Measurements from ENCODE around the gene GRID1.
"Not testable (repeated sequence)": the region's sequence is repeated elsewhere in the genome, so short reads cannot be mapped to it uniquely, and the experiment has no call there.

The GRID1 gene

GRCh38 chr10:85888004-85888403 is 478.6 kb downstream of the GRID1 start:
- DNase-seq: no peak

- DNase-seq: no peak
Measured at GRCh38 chr10:85874208-85874607, 492.4 kb downstream of the GRID1 start.

GRCh38 chr10:85873063-85873462 is 493.5 kb downstream of the GRID1 start:
- no peak for DNase-seq

- DNase-seq: no peak
Measured at GRCh38 chr10:85868627-85869499, 497.7 kb downstream of the GRID1 start.

GRCh38 chr10:85864868-85865526 is 501.6 kb downstream of the GRID1 start:
- DNase-seq: no peak

- no peak for DNase-seq
Measured at GRCh38 chr10:85864173-85864549, 502.4 kb downstream of the GRID1 start.

GRCh38 chr10:85863301-85864172 is 503.1 kb downstream of the GRID1 start:
- no peak for DNase-seq

GRCh38 chr10:85862771-85863170 is 503.8 kb downstream of the GRID1 start:
- DNase-seq: no peak

- DNase-seq: no peak
Measured at GRCh38 chr10:85861513-85862197, 504.9 kb downstream of the GRID1 start.

GRCh38 chr10:85859859-85860258 is 506.7 kb downstream of the GRID1 start:
- DNase-seq: no peak

- no peak for DNase-seq
Measured at GRCh38 chr10:85858776-85859515, 507.6 kb downstream of the GRID1 start.

GRCh38 chr10:85857791-85858190 is 508.8 kb downstream of the GRID1 start:
- DNase-seq: no peak

- DNase-seq: no peak
Measured at GRCh38 chr10:85857305-85857704, 509.3 kb downstream of the GRID1 start.

- DNase-seq: no peak
Measured at GRCh38 chr10:85851934-85852333, 514.7 kb downstream of the GRID1 start.

GRCh38 chr10:85851325-85851724 is 515.3 kb downstream of the GRID1 start:
- DNase-seq: no peak

GRCh38 chr10:85850736-85851135 is 515.9 kb downstream of the GRID1 start:
- DNase-seq: no peak

- DNase-seq: no peak
Measured at GRCh38 chr10:85849315-85849714, 517.3 kb downstream of the GRID1 start.

GRCh38 chr10:85848756-85849155 is 517.8 kb downstream of the GRID1 start:
- no peak for DNase-seq

- DNase-seq: no peak
Measured at GRCh38 chr10:85847085-85847484, 519.5 kb downstream of the GRID1 start.

GRCh38 chr10:85838660-85839059 is 527.9 kb downstream of the GRID1 start:
- DNase-seq: not testable (repeated sequence)

GRCh38 chr10:85832988-85833387 is 533.6 kb downstream of the GRID1 start:
- no peak for DNase-seq

GRCh38 chr10:85831422-85831821 is 535.2 kb downstream of the GRID1 start:
- no peak for DNase-seq
